GM12864 (cell line): Measurements from ENCODE around the gene MFSD6.

ENCODE experiments used
- DNase-seq: peaks from one replicate; pipeline ENCODE4 v3.0.0-alpha.2; 2011; ENCODE audit warnings: low read depth
- H3K4me3 ChIP-seq: 2 replicates; pipeline ENCODE4 v1.5.1; 2011; ENCODE audit warnings: mild to moderate bottlenecking, low read depth, low read length, control low read depth
- TF ChIP-seq, protein P1 (sequence below): IDR thresholded peaks from 2 replicates; pipeline ENCODE4 v1.5.1; 2011; ENCODE audit warnings: low read depth, mild to moderate bottlenecking, moderate library complexity, low read length, control low read depth, inconsistent platforms; ENCODE audit errors: missing control alignments

Gene MFSD6

DNA sequence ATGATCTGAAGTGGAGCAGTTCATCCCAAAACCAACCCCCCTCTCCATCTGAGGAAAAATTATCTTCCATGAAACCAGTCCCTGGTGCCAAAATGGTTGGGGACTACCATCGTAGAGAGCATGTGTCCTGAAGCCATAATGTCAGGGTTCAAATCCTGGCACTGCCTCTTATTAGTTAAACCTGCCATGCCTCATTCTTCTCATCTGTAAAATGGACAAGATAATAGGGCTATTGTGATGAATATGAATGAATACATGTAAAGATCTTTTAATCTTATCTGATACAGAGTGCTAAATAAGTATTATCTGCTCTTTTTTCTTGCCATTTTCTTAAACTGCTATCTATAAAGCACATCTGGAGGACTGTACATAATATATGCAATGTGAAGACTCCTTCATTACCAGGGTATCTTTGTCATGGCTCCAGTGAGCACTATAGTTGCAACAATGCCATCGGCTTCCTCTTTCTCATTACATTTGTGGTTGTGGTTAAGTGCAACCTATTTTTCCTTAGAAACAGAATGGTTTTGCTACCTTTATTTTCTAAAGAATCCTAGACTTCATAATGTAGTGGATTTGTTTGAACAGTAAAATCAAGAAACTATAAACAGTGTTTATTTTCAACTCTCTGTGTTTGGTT lies 27.0 kb downstream of the MFSD6 start:
- H3K4me3 ChIP-seq: no peak overlapping the region
- no peak for DNase-seq
- TF ChIP-seq, protein P1, sequence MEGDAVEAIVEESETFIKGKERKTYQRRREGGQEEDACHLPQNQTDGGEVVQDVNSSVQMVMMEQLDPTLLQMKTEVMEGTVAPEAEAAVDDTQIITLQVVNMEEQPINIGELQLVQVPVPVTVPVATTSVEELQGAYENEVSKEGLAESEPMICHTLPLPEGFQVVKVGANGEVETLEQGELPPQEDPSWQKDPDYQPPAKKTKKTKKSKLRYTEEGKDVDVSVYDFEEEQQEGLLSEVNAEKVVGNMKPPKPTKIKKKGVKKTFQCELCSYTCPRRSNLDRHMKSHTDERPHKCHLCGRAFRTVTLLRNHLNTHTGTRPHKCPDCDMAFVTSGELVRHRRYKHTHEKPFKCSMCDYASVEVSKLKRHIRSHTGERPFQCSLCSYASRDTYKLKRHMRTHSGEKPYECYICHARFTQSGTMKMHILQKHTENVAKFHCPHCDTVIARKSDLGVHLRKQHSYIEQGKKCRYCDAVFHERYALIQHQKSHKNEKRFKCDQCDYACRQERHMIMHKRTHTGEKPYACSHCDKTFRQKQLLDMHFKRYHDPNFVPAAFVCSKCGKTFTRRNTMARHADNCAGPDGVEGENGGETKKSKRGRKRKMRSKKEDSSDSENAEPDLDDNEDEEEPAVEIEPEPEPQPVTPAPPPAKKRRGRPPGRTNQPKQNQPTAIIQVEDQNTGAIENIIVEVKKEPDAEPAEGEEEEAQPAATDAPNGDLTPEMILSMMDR: no peak

DNA sequence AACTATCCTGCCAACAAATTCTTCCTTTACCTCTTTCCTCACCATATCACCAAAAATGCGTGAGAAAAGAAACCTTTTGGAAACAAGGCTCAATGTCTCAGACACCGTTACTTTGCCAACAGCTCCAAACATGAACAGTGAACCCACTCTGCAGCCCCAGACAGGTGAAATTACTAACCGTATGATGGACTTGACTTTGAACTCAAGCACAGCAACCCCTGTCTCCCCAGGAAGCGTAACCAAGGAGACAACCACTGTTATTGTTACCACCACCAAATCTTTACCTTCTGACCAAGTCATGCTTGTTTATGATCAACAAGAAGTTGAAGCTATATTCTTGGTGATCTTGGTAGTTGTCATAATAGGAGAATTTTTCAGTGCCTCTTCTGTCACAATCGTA lies 28.4 kb downstream of the MFSD6 start:
- no peak for DNase-seq
- TF ChIP-seq, protein P1: no peak
- H3K4me3 ChIP-seq: no peak overlapping the region

DNA sequence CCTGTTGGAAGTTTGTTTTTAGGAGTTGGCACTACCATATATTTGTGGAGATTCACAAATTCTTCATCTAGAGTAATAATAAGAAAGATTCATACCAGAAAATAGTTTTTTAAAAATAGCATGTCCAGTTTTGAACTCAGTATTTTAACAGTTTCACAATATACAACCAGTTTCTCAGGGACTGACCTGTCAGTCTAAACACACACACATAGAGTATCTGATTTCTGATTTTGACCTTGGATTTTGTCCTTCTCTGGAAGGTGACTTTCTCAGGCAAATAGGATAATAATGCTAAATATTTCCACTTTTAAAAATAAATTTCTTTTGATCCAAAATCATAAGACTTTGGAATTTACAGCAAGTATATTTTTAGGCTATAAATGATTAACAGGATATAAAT lies 32.0 kb downstream of the MFSD6 start:
- H3K4me3 ChIP-seq: no peak overlapping the region
- DNase-seq: no peak
- TF ChIP-seq, protein P1: no peak

DNA sequence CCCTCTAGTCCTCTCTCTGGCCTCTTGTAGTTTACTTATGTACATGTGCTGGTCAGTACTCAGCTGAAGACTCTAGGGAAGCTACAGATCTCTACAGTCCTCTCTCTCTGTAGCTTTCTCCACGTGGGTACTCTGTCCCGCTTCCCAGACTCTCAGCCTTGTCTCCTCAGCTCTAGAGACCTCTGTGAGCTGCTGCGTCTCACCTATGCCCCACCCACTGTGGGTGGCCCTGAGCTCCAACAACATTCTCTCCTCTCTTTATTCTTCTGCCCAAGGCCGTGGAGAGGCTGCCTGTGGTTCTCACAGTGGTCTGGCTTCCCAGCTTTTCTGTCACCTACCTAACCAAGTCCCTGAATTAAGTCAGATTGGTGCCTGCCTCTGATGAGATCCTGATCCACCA lies 33.4 kb downstream of the MFSD6 start:
- no peak overlapping the region for H3K4me3 ChIP-seq
- TF ChIP-seq, protein P1: no peak
- DNase-seq: no peak

DNA sequence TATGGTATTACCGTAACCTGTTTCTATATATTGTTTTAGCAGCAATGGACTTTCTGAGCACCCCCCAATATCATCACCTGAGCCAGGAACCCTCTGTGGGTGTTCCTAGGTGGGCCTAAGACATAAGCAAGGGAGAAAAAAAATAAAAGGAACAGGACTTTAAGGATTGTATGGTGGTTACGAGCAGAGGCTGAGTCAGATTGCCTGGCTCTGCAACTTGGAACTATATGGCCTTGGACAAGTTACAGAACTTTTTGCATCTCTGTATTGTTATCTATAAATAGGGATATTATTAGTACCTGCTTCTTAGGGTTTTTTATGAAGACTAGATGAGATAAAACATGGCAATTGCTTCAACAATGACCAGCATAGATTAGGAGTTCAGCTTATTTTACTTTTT lies 34.9 kb downstream of the MFSD6 start:
- H3K4me3 ChIP-seq: no peak overlapping the region
- no peak for DNase-seq
- TF ChIP-seq, protein P1: no peak

DNA sequence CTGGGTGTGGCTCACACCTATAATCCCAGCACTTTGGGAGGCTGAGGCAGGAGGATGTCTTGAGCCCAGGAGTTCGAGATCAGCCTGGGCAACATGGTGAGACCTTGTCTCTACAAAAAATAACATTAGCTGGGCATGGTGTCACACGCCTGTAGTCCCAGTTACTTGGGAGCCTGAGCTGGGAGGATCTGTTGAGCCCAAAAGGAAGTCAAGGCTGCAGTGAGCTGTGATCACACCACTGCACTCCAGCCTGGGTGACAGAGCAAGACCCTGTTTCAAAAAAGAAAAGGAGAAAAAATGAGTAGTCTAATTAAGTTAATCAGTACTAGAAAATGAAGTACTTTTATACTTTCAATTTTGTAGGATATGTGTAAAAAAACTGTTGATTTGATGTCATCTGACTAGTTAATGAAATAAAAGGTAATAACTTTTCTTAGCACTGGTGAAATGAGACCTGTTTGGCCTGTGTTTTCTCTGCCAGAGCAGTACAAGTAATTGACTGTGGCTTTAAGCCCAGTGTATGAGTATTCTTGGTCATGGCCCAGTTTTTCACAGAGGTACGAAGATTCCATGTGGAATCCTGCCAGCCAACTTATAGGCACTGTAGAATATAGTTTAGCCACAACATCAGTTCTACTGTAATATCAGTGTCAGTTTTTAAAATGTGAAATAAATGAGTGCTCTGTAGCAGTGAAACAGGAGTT lies 35.8 kb downstream of the MFSD6 start:
- H3K4me3 ChIP-seq: no peak overlapping the region
- no peak for DNase-seq
- TF ChIP-seq, protein P1: no peak

DNA sequence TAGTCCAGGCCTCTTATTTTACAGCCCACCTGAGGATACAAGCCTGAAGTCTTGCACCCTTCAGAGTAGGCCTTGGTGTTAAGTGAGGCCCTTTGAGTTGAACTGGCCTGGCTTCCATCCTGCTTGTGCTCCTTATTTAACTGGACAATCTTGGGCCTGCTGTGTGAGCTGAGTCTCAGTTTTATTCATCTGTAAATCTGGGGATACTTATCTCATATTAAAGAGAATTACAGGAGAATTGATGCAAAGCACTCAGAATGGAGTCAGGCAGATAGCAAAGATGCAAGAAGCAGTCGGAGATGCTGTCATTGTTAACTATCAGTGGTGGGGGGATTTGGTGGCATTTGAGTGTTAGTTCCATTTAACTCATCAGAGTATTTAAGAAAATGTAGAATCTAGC lies 36.8 kb downstream of the MFSD6 start:
- no peak overlapping the region for H3K4me3 ChIP-seq
- TF ChIP-seq, protein P1: no peak
- DNase-seq: no peak
